MCF 10A (cell line): ENCODE results near the gene BHLHA9. TPM values are rescaled to one million over a fixed set of nuclear protein-coding genes. Genes with fewer than 3 reads are reported as not detected.

Experiments
- BruUV-seq: library from RNA; stranded (reverse); fragments of 400-500 nt; replicated peaks from 2 replicates; lab custom pipeline; 2021; lab: Mats Ljungman, UMichigan
- CTCF ChIA-PET: fragments of 300-600 bp; sonication (Branson Sonifier 250); formaldehyde crosslinking; extraction: SDS; loops from one replicate; lab custom pipeline; 2021; ENCODE audit warnings: antibody characterized with exemption, inconsistent platforms; lab: Yijun Ruan, JAX
- POLR2A ChIA-PET: fragments of 300-600, 350-650 bp; sonication (Branson Sonifier 250); formaldehyde crosslinking; extraction: SDS; loops from one replicate; lab custom pipeline; 2020; ENCODE audit warnings: antibody characterized with exemption, inconsistent platforms; lab: Yijun Ruan, JAX
- DNase-seq: peaks from one replicate; pipeline ENCODE4 v3.0.0-alpha.2; 2018; ENCODE audit not compliant: unreplicated experiment
- H3K27ac Mint-ChIP-seq: one replicate; pipeline ENCODE4 v1.8.0; 2022; ENCODE audit warnings: mild to moderate bottlenecking, low read depth, mixed read lengths; ENCODE audit not compliant: unreplicated experiment
- H3K27me3 Mint-ChIP-seq: one replicate; pipeline ENCODE4 v1.8.0; 2022; ENCODE audit warnings: mixed read lengths; ENCODE audit not compliant: insufficient read depth, unreplicated experiment
- H3K36me3 Mint-ChIP-seq: one replicate; pipeline ENCODE4 v1.8.0; 2022; ENCODE audit warnings: mild to moderate bottlenecking, moderate library complexity, mixed read lengths; ENCODE audit not compliant: insufficient read depth, unreplicated experiment
- H3K4me1 Mint-ChIP-seq: one replicate; pipeline ENCODE4 v1.8.0; 2022; ENCODE audit warnings: mixed read lengths; ENCODE audit not compliant: insufficient read depth, unreplicated experiment
- H3K4me3 Mint-ChIP-seq: one replicate; pipeline ENCODE4 v1.8.0; 2022; ENCODE audit warnings: mild to moderate bottlenecking, moderate library complexity, mixed read lengths; ENCODE audit not compliant: unreplicated experiment
- H3K9me3 Mint-ChIP-seq: one replicate; pipeline ENCODE4 v1.8.0; 2022; ENCODE audit warnings: mixed read lengths; ENCODE audit not compliant: unreplicated experiment
- intact Hi-C: fragments of 100-400 bp; cut with micrococcal nuclease; formaldehyde crosslinking; loops from 2 replicates; pipeline ENCODE4 v1.14.1; 2022
- total RNA-seq: library from RNA; stranded (reverse); gene quantifications from 2 replicates; pipeline ENCODE4 v1.2.3, GENCODE V29; 2022
- TF ChIP-seq, protein P1 (sequence below): fragments of 200-600 bp; IDR thresholded peaks from one replicate; pipeline ENCODE4 v1.8.0; 2022; ENCODE audit warnings: antibody characterized with exemption, mild to moderate bottlenecking; ENCODE audit not compliant: unreplicated experiment

Gene BHLHA9
- total RNA-seq, 1 experiment from 2014 or later = not detected

DNA sequence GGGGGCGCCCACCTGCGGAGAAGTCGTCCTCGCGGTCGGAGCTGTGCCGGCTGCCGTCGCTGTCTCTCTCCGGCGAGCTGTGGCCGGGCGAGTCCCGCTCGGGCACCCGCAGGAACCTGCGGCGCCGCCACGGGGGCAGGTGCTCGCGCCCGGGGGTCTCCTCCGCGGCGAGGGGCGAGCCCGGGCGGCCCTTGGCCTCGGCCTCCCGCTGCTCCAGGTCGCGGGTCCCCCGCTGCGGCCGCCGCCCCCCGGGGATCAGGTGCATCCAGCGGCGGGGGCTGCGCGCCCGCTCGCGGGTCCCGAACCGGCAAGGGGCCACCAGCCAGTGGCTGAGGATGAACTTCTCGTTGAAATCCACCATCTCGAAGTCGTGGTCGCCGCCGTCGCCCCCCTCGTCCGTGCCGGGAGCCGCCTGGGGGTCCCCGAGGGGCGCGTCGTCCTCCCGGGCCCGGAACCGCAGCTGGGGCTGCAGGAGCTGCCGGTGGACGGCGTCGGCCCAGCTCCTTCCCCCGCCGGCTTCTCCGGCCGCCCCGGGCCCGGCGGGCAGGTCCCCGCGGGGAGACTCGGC, 41.4 kb upstream of the BHLHA9 start:
- TF ChIP-seq, protein P1, sequence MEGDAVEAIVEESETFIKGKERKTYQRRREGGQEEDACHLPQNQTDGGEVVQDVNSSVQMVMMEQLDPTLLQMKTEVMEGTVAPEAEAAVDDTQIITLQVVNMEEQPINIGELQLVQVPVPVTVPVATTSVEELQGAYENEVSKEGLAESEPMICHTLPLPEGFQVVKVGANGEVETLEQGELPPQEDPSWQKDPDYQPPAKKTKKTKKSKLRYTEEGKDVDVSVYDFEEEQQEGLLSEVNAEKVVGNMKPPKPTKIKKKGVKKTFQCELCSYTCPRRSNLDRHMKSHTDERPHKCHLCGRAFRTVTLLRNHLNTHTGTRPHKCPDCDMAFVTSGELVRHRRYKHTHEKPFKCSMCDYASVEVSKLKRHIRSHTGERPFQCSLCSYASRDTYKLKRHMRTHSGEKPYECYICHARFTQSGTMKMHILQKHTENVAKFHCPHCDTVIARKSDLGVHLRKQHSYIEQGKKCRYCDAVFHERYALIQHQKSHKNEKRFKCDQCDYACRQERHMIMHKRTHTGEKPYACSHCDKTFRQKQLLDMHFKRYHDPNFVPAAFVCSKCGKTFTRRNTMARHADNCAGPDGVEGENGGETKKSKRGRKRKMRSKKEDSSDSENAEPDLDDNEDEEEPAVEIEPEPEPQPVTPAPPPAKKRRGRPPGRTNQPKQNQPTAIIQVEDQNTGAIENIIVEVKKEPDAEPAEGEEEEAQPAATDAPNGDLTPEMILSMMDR = no peak
- no TSS peak for BruUV-seq
- no peak for DNase-seq
- POLR2A ChIA-PET = interaction anchor here (0.6 kb wide), 1 partner anchor 288 kb away, joined by 3 read pairs; the partner anchor contains the start of gene INPP5K
- no peak overlapping the region for H3K27ac Mint-ChIP-seq
- intact Hi-C loops = no loop called here
- no peaks in the 10 kb centered on the region for H3K9me3 Mint-ChIP-seq
- peaks cover 13% of the 10 kb centered on the region for H3K36me3 Mint-ChIP-seq
- H3K4me1 Mint-ChIP-seq = peaks cover 14% of the 10 kb centered on the region
- H3K27me3 Mint-ChIP-seq = peaks cover 15% of the 10 kb centered on the region
- CTCF ChIA-PET = interaction anchor here (0.6 kb wide), 1 partner anchor 326 kb away, joined by 3 read pairs; no protein-coding TSS in a partner anchor
- H3K4me3 Mint-ChIP-seq = no peak overlapping the region

- no TSS peak for BruUV-seq
- Mint-ChIP-seq H3K27ac (no peak overlapping the region), H3K9me3 (no peaks in the 10 kb centered on the region), H3K4me3 (no peak overlapping the region), H3K36me3 (peaks cover 13% of the 10 kb centered on the region), H3K27me3 (peaks cover 15% of the 10 kb centered on the region), H3K4me1 (peaks cover 18% of the 10 kb centered on the region)
- ChIA-PET CTCF (no interaction called here), POLR2A (interaction anchor here (0.6 kb wide), 1 partner anchor 287 kb away, joined by 3 read pairs; the partner anchor contains the start of gene INPP5K)
- intact Hi-C loops = no loop called here
- TF ChIP-seq, protein P1 = no peak
- DNase-seq = no peak
Observed at GRCh38 chr17:1229349-1229899, 40.8 kb upstream of the BHLHA9 start.

DNA sequence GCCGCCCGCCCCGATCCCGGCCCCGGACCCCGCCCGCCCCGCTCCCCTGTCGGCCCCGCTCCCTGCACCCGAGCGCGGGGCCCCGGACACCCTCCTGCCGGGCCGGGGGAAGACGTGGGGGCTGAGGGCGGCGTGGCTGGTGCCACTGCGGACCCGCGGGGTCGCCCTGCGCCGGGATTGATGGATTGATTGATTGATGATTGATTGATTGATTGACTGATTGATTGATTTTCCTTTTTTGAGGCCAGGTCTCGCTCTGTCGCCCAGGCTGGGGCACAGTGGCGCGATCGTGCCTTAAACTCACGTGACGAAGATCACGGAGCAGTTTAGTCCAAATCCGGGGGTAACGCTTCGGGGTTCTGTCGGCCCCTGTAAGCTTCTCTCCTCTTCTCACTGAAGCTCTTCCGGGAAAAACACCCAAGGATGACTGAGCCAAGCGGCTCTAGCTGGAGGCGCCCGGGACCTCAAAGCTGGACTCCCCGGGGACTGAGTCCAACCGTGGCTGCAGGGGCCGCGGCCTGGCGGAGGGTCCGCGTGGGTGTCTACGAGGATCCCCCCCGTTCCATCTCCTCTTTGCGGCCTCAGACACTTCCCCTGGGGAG, 40.2 kb upstream of the BHLHA9 start:
- DNase-seq = no peak
- peaks cover 18% of the 10 kb centered on the region for H3K4me1 Mint-ChIP-seq
- peaks cover 13% of the 10 kb centered on the region for H3K36me3 Mint-ChIP-seq
- ChIA-PET POLR2A (no interaction called here), CTCF (no interaction called here)
- intact Hi-C loops = no loop called here
- no peaks in the 10 kb centered on the region for H3K9me3 Mint-ChIP-seq
- H3K4me3 Mint-ChIP-seq = no peak overlapping the region
- H3K27me3 Mint-ChIP-seq = peaks cover 15% of the 10 kb centered on the region
- no peak overlapping the region for H3K27ac Mint-ChIP-seq
- no TSS peak for BruUV-seq
- TF ChIP-seq, protein P1 = no peak

GRCh38 chr17:1231456-1231855, 38.8 kb upstream of the BHLHA9 start:
- intact Hi-C loops = no loop called here
- TF ChIP-seq, protein P1 = no peak
- Mint-ChIP-seq H3K36me3 (peaks cover 13% of the 10 kb centered on the region), H3K9me3 (no peaks in the 10 kb centered on the region), H3K4me1 (peaks cover 18% of the 10 kb centered on the region), H3K27me3 (peaks cover 15% of the 10 kb centered on the region), H3K27ac (no peak overlapping the region), H3K4me3 (no peak overlapping the region)
- DNase-seq = no peak
- POLR2A ChIA-PET = interaction anchor here (1.1 kb wide), 1 partner anchor 14 kb away, joined by 6 read pairs; no protein-coding TSS in a partner anchor
- CTCF ChIA-PET = interaction anchor here (0.7 kb wide), 1 partner anchor 11 kb away, joined by 4 read pairs; no protein-coding TSS in a partner anchor
- no TSS peak for BruUV-seq
